Measurements from ENCODE around the gene P2RY6.

P2RY6 gene

DNA sequence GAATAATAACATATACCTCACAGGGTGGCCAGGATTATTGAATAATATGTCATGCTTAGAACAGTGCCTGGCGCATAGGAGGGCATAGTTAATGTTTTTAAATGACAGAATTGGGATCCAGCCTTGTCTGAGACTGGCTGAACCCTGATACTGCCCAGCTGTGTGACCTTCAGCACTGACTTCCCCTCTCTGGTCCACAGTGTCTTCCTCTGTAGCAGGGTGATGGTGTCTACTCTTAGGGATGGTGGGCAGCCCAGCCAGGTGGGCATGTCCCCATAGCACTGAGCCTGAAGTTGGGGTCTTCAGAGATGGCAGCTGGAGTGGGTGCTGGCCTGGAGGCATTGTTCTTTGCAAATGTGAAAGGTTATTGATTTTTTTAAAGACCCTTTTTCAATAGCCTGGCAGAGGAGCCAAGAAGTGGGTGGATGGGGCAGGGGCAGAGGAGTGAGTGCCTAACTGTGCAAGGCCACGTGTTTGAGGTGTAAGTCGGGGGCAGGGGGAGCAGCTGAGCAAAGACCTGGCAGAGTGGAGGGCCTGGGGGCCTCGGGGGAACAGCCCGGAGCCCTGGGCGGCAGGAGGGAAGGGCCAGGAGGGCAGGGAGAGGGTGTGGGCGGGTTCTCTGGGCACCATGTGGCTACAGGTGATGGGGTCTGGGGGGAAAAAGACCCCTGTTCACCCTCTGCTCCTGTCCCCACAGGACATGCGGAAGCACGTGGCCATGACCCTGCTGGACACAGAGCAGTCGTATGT is 74.2 kb downstream of the P2RY6 start:
- peaks cover 8% of the 10 kb centered on the region for H3K27me3 ChIP-seq (ENCODE audit: control insufficient read depth, insufficient read depth, low read length)
- no peaks in the 10 kb centered on the region for H3K9me3 ChIP-seq (ENCODE audit: control insufficient read depth, low read length)
- no peak overlapping the region for H3K4me3 ChIP-seq (ENCODE audit: low read length)
- H3K36me3 ChIP-seq (ENCODE audit: control insufficient read depth, insufficient read depth, low read length), result no peaks in the 10 kb centered on the region
- no peak overlapping the region for H3K9ac ChIP-seq (ENCODE audit: low read length)
- peaks cover 2% of the 10 kb centered on the region for H3K4me1 ChIP-seq (ENCODE audit: control insufficient read depth, insufficient read depth, low read length)

DNA sequence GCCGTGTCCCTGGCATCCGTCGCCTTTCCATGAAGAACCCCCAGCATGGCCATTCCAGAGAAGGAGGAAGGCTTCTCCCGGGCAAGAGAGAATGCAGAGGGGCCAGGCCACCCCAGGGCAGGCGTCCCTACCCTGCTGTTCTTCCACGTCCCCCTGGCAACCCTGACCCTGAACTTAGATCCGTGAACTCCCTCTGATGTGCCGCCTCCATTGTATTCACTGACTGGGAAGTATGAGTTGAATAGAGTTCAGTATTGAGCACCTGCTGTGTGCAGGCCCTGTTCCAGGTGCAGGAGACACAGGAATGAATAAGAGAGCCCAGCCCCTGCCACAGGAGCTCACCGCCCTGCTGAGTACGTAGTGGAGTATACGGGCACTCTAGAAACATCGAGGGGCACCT is 74.9 kb downstream of the P2RY6 start:
- no peaks in the 10 kb centered on the region for H3K9me3 ChIP-seq (ENCODE audit: control insufficient read depth, low read length)
- no peaks in the 10 kb centered on the region for H3K36me3 ChIP-seq (ENCODE audit: control insufficient read depth, insufficient read depth, low read length)
- H3K27me3 ChIP-seq (ENCODE audit: control insufficient read depth, insufficient read depth, low read length), result peaks cover 5% of the 10 kb centered on the region
- peaks cover 4% of the 10 kb centered on the region for H3K4me1 ChIP-seq (ENCODE audit: control insufficient read depth, insufficient read depth, low read length)
- H3K9ac ChIP-seq (ENCODE audit: low read length), result no peak overlapping the region
- no peak overlapping the region for H3K4me3 ChIP-seq (ENCODE audit: low read length)

All from mucosa of stomach (tissue), 1 donor.